GM18519 (cell line): ENCODE results near the gene INF2.

Experiments
- ATAC-seq: cut with Tn5 transposase; IDR thresholded peaks from one replicate; pipeline ENCODE4 v1.9.1; 2021; ENCODE audit warnings: mild to moderate bottlenecking, moderate library complexity; ENCODE audit not compliant: unreplicated experiment, low FRiP score

Gene INF2

DNA sequence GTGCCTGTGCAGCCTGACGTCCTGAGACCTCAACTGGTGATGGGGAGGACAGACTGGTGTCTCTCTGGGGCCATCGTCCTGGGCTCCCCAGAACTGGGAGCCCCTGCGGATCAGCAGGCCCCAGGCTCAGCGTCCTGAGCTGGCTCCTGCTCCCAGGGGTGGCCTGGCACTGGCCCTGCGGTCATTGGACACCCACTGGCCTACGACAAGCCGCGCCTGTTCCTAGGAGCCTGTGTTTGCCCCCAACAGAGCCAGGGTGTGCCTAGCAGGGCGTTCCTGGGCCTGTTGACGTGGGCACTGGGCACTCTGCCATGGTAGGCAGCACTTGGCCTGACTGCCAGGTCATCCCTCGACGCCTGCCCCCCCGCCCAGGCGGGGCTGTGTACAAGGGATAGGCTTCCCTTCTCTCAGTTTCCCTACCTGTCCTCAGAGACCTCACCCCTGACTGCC, 43.0 kb downstream of the INF2 start:
- no peak for ATAC-seq

DNA sequence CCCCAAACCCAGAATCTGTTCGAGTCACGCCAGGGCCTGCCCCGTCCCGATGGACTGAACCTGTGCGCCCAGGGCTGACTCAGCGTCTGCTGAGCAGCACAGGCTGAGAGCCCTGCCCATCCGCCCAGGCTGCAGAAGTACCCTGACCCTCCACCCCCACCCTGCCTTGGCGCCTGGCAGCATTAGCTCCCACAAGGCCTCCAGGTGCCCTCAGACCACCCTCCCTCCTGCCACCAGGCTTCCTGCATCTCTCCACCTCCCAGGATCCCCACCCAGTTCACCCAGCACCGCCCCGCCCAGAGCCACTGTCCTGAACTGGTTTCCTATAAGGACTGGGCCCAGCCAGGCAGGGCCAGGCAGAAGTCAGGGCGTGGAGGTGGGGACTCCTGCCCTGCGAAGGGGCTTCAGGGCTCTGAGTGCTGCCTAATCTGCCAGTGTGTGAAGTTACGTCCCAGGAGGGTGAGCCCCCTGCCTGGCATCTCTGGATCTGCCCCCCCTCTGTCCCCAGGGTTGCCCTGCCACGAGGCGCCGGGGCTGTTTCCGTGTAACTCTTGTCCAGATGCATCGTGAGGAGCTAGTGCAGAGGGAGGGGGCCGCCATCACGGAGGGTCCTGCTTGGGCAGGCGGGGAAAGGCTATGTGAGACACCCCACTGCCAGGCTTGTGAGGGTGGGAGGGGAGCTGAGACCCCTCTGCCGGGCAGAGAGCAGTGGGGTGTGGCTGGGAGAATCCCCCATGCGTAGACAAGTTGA, 43.7 kb downstream of the INF2 start:
- no peak for ATAC-seq

DNA sequence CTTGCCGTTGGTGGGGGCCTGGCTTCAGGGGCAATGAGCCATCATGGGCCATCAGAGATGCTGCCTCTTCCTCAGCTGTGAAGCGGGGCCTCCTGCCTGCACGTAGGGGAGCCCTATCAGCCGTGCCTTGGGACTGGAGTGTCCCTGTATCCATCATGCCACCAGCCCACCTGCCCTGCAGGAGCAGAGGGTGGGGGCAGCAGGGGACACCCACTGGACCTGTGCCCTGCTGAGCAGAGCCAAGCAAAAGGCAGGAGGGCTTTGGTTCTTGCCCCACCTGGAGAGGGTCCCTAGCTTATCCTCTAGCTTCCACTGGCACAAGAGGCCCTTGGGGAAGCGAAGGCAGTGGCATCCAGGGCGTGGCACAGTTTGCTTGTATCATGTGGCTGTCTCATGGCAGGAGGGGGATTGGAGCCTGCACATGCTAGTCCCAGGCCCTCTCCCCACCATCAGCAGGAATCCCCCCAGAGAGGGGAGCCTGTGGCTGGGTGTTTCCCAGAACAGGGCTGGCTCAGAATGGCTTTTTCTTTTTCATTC, 44.7 kb downstream of the INF2 start:
- ATAC-seq = no peak

DNA sequence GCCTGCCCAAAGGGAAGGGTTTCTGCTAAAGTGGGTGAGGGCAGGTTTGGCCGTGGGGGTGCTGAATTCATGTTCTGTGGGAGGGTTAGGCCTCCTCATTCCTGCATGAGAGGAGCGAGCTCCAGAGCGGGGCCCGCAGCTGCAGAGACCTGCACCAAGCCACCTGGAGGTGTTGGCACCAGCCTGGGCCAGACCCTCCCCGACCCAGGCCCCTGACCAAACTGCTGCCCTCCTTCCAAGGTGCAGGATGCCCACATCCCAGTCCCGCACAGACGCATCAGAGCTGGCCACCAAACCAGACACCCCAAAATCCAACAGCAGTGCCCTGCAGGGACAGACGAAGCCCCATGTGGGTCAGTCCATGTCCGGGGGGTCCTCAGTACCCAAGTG, 45.2 kb downstream of the INF2 start:
- no peak for ATAC-seq

DNA sequence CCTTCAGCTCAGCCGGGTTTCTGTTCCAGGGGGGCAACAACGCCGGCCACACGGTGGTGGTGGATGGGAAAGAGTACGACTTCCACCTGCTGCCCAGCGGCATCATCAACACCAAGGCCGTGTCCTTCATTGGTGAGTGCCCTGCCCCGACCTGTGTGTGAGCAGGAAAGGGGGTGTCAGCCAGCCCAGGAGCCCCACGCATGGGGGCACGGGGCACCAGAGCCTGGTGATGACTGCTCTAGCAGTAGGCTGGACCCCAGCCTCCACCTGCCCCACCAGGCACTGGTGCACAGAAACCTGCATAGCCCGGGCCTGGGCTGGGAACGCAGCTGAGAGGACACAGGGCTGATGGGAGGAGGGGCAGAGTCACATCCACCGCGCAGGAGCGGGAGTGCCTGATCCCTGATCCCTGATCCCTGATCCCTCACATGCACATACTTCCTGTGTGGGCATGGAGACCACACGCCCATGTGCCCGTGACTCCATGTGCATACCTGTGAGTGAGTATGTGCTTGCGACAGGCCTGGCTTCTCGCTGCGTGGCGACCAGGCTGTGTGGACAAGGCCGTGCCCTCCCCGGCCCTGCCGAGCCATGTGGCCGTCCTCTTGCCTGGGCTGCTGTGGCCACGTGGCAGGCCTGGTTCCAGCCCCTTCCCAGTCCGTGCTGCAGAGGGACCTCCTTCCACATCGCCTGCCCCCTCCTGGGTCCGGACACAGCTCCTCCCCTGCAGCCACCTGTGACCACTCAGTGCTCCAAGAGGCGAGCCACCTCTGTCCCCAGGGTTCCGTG, 45.8 kb downstream of the INF2 start:
- no peak for ATAC-seq

DNA sequence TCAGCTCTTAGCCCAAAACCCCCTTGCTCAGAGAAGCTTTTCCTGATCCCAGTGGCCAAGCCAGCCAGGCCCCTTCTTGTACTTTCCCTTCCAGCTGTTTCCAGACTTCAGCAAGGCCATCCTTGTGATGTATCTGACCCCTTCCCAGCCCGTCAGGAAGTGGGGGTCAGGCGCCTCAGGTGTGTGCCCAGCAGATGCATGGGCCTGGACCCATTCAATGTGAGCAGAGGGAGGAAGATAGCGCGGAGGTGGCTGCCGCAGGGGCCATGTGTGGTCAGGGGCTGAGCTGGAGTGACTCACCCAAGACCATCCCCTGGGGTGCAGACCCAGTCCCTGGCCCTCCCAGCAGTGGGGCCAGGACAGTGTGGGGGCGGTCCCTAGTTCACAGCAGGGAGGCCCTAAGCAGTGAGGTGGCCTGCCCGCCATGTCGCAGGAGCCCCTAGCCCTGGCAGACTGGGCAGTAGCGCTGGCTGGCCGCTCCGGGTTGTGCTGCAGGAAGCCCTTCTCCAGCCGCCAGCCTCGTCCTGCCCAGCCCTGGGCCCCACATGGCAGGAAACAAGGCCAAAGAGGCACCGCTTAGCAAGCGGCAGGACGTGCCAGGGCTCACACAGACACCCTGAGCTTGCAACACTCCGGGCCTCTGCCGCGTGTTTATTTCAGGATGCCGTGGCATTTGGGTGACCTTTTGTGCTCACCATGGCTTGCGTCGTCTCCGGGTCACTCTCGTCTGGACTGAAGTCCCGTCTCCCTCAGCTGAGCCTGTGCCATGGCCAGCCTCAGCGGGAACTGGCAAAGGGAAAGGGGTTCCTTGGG, 46.6 kb downstream of the INF2 start:
- no peak for ATAC-seq

DNA sequence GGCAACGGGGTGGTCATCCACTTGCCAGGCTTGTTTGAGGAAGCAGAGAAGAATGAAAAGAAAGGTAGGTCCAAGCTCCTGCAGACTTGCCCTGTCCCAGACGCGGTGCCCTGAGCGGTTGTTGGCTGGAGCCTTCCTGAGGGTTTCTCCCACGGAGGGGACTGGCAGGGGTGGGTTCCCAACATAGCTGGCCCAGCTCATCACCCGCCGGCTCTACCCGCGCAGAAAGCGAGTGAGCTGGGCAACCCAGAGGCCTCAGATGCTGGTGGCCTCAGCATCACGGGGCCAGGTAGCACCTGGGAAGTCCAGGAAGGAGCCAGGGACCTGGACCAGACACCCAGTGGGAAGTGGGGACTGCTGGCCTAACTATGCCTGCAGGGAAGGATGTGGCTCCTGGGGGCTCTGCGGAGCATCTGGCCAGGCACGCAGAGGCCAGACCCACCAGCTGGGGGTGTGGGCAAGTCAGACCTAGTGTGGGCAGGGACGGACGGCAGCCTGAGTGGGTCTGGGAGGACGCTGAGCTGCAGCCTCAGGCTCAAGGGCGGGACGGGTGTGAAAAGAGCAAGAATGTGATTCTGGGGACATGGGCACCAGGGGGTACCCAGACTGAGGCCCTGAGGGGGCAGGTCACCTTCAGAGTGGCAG, 49.1 kb downstream of the INF2 start:
- no peak for ATAC-seq

DNA sequence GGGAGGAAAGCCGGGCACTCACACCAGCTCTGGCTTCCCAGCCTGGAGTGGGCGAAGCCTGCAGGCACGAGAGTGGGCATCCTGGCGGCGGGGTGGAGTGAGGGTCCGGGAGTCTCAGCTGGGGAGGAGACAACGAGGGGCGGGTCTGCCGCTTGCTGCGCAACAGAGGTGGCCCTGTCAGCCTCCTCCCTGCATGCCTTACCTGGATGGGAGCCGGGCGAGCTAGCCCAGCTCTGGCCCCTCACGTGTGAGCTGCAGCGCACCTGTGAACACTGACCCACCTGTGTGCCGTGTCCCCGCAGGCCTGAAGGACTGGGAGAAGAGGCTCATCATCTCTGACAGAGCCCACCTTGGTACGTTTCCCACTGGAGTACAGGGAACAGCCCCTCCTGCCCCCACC, 49.6 kb downstream of the INF2 start:
- no peak for ATAC-seq

DNA sequence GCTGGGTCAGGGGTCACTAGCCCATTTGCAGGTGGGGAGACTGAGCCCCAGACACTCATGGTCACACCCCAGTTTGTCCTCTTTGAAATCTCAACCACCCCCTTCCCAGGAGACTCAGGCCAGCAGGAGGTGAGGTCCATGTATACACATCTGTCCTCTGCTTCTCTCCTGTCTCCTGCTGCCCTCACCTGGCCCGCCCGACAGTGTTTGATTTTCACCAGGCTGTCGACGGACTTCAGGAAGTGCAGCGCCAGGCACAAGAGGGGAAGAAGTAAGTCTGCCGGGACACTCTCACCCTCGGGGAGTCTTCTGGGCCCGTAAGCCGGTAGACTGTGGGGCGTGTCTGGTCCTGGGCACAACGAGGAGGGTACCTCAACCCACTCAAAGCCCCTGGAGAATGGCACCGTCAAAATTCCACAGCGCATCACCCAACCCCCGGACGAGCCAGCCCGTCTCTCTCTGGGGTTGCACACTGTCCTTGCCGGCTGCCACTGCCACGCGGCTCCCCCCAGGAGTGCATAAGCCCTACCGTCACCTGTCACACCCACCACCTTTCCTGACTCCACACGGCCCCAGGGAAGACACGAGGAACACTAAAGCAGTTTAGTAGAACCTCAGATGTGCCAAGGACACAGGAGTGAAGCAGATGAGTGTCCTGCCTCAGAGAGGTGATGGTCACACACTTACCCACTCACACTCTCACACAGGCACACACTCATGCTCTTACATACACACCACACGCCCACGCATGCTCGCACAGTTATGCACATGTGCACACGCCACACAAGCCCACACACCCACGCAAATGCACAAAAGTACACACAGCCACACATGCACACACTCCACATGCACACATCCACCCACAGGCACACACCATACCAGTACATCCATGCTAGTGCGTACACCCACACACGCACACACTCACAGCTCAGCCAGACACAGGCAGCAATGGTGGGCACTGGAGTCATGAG, 50.4 kb downstream of the INF2 start:
- ATAC-seq = no peak

DNA sequence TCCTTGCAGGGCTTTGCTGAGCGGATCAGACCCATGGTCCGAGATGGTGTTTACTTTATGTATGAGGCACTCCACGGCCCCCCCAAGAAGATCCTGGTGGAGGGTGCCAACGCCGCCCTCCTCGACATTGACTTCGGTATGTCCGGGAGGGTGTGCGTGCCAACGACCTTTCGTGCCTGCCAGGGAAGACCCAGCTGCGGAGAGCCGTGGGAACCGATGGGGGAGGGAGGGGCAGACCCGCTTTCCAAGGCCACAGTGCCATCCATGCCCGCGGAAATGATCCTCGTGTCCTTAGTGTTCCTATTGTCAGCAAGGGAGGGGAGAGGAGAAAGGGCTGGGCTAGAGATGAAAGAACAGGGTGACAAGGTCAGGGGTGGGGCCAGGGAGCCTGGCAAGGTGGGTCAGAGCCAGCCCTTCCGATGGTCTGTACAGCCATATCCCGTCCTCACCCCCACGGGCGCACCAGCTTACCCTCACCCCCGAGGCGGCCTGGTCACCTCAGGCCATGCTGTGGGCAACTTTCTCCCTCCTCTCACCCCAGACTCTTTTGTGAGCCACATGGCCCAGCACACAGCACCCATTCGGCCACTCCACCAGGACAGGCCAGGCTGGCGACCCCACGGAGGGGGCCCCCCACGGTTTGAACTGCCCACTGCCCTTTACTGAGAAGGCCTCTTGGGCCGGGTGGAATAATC, 51.8 kb downstream of the INF2 start:
- ATAC-seq = no peak

DNA sequence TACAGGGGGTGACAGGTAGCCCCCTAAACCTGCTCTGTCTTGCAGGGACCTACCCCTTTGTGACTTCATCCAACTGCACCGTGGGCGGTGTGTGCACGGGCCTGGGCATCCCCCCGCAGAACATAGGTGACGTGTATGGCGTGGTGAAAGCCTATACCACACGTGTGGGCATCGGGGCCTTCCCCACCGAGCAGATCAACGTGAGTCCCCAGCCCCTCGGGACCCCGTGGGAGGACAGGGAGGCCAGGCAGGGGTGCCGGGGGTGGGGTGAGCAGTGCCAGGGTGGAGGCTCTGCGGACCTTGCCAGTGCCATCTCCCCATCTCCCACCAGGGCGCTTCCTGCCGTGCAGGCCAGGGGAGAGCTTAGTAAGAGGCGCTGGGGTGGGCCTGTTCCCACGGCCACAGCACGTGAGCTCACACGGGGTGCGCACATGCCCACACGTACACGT, 52.4 kb downstream of the INF2 start:
- no peak for ATAC-seq

DNA sequence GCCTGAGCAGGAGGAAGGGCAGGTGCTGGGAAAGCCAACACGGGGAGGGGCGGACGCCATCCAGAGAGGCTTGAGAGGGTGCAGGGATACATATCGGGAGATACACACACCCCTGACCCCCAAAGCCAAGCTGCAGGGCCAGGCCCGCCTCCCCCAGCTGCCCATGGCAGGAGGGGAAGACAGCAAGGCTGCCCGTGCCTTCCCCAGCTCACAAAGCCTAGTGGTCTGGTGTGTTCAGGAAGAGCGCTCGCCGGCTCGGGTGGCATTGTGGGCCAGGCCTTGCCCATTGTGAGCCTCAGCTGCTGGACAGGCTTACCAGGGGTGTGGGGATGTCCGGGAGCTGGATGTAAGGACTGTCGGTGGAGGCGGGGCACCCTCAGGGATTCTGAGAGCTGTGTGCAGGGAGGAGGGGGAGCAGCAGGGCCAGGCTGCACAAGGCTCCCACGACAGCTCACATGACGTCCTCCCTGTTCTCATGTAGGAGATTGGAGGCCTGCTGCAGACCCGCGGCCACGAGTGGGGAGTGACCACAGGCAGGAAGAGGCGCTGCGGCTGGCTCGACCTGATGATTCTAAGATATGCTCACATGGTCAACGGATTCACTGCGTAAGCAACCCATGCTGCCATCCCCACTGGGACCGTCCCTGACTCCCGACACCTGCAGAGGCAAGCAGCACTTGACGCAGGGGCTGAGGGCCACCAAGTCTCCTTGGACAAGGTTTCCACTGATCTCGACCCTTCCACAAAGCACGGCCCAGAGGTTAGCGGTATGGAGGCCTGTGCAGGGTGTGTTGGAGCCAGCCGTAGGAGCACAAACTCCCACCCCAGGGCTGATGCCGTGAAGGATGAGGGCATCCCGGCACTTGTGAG, 53.4 kb downstream of the INF2 start:
- ATAC-seq = no peak

DNA sequence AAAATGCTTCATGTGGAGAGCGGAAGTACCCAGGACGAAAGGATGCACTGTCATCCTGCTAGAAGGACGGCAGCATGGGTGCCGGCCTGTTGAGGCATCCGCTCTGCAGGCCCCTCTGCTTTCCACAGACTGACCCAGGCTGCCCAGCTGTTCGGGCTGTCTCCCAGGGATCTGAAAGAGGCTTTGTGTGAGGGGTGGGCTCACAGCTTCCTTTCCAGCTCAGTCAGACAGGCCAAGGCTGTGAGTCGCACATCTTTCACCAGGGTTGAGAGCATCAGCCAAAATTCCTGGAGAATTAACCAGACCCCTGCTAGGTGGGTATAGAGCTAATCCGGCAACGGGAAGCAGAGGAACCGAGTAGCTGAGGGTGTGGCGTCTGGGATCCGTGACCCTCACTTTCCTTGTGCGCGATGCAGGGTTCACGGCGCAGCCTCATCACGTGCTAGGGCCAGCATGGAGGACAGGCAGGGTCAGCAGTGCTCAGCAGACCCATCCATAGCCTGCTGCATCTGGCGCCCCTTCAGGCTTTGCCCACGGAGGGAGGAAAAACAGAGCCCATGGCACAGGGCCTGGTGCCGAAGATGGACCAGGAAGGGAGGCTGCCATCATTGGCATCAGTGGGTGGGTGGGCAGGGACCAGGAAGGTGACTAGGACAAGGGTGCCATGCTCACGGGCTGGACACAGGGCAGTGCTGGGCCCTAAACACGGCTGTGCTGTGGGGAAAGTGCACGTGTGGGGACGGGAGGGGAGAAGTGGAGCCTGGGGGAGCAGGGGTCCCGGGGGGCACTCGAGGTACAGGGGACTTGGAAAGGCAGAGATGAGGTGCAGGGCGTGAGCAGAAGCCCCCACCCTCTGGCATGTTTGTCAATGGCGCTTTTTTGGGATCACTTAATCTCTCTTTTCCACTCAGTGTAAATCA, 54.3 kb downstream of the INF2 start:
- ATAC-seq = no peak

DNA sequence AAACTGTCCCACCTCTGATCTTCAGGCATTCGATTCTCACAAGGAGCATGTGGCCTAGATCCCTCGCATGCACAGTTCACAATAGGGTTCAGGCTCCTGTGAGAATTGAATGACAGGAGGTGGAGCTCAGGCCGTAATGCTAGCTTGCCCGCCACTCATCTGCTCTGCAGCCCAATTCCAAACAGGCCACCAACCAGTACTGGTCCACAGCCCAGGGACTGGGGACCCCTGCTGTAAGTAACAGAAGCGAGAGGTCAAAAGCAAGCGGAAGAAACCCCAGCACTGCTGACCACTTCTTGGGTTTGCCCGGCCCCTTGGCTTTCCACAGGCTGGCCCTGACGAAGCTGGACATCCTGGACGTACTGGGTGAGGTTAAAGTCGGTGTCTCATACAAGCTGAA, 55.1 kb downstream of the INF2 start:
- no peak for ATAC-seq

DNA sequence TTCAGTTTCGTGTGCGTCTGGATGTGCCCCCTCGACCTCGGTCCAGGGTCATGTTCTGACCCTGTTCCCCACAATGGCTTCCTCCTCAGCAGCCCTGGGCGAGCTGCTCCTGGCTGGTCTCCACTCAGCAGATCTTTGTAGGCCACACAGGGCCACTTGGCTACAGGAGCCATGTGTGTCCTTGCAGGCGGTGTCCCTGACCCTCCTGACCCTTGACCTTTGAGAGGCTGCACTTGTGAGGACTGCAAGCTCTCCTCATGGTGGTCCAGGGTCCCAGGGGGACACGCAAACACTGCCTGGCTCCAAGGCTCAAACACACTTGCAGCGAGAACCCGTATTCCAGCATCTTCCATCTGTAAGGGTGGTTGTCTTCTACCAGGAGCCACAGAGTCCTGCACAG, 56.0 kb downstream of the INF2 start:
- ATAC-seq = no peak

DNA sequence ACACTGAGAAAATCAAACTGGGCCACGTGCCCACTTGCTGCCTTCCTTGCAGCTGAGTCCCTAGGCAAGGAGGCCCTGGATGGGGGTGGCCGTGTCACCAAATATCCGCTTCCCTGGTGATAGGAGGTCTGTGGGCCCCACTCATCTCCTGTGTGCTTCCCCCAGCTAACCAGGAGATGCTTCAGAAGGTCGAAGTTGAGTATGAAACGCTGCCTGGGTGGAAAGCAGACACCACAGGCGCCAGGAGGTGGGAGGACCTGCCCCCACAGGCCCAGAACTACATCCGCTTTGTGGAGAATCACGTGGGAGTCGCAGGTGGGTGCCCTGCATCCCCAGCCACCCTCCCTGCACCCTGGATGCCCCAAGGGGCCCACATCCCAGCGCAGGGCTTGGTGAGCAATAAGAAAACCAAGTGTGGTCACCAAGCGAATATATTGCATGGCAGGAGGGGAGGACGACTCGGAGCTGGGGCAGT, 56.7 kb downstream of the INF2 start:
- ATAC-seq = no peak
